Measurements from ENCODE around the gene KRTAP10-3.

KRTAP10-3 gene

DNA sequence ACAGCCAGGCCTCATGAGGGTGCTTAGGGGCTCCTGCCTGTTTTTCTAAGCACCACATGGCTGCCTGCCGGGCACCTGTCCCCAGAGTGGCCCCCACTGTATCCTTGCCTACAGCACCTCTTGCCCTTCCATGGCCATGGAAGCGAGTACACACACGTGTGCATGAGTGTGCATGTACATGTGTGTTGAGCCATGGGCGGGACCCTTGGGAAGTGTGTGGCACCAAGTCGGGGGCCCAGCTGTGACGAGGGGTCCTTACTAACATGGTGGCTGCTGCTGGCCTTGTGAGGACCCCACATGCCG, 44.4 kb downstream of the KRTAP10-3 start:
- DNase-seq (ENCODE audit: insufficient read length, low spot score) (no peak), FAIRE-seq (no peak)
- no peak for TF ChIP-seq POU2F2 (IDR thresholded peaks at IDR 0.05; ENCODE audit: low read depth, low read length)
- no peak for TF ChIP-seq POLR2A (IDR thresholded peaks at IDR 0.05; ENCODE audit: low read depth, low read length)
- TF ChIP-seq PAX5 (IDR thresholded peaks at IDR 0.05; ENCODE audit: insufficient read depth, low read length, severe bottlenecking): no peak
- no peak for TF ChIP-seq POLR2AphosphoS5 (IDR thresholded peaks at IDR 0.05; ENCODE audit: low read depth, low read length)
- TF ChIP-seq TAF1 (IDR thresholded peaks at IDR 0.05; ENCODE audit: low read depth, low read length): no peak
- no peak for TF ChIP-seq SPI1 (IDR thresholded peaks at IDR 0.05; ENCODE audit: low read depth, low read length)

DNA sequence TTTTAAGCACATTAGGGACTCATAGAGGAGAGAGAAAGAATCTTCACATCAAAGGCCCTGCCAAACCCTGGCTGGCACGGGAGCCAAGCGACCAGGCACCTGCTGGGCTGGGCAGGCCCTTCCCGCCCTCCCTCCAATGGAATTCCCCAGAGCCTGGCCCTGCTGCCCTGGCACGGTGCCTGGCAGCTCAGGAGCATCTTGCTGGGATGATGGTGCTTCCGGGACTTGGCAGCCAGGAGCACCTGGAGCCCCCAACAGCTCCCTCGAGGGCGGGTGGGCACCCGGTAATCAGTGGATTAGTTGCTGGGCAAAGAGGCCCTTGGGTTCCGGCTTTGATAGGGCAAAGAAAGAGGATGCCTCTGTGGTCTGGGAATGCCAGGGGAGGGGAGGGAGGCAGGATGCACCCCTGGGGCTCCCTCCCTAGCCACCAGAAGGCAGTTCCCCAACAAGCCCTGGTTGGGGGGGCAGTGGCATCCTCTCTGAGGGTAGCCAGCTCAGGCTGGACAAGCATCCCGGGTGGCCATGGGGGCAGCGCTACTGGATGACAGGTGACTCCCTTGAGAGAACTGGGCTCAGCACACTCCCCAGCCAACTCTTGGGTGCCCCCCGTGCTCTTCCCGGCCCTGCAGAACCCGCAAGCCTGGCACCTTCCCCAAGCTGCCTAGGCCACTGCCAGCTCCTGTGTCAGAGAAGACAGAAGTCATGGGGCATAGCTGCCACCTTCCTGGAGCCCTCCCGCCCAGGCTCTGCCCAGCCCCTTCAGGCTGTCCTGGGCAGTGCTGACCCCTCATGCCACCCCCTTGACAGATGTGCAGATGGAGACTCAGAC, 45.0 kb downstream of the KRTAP10-3 start:
- TF ChIP-seq POLR2A (IDR thresholded peaks at IDR 0.05; ENCODE audit: low read depth, low read length) (no peak), PAX5 (IDR thresholded peaks at IDR 0.05; ENCODE audit: insufficient read depth, low read length, severe bottlenecking) (no peak), TAF1 (IDR thresholded peaks at IDR 0.05; ENCODE audit: low read depth, low read length) (no peak), POU2F2 (IDR thresholded peaks at IDR 0.05; ENCODE audit: low read depth, low read length) (no peak), POLR2AphosphoS5 (IDR thresholded peaks at IDR 0.05; ENCODE audit: low read depth, low read length) (no peak), SPI1 (IDR thresholded peaks at IDR 0.05; ENCODE audit: low read depth, low read length) (no peak)
- FAIRE-seq (no peak), DNase-seq (ENCODE audit: insufficient read length, low spot score) (no peak)

GRCh38 chr21:44512496-44513388, 45.9 kb downstream of the KRTAP10-3 start:
- DNase-seq (ENCODE audit: insufficient read length, low spot score): no peak
- TF ChIP-seq SPI1 (IDR thresholded peaks at IDR 0.05; ENCODE audit: low read depth, low read length): no peak
- no peak for TF ChIP-seq PAX5 (IDR thresholded peaks at IDR 0.05; ENCODE audit: insufficient read depth, low read length, severe bottlenecking)
- no peak for TF ChIP-seq POU2F2 (IDR thresholded peaks at IDR 0.05; ENCODE audit: low read depth, low read length)
- no peak for TF ChIP-seq POLR2AphosphoS5 (IDR thresholded peaks at IDR 0.05; ENCODE audit: low read depth, low read length)
- no peak for TF ChIP-seq POLR2A (IDR thresholded peaks at IDR 0.05; ENCODE audit: low read depth, low read length)
- no peak for TF ChIP-seq TAF1 (IDR thresholded peaks at IDR 0.05; ENCODE audit: low read depth, low read length)
- FAIRE-seq: no peak

- FAIRE-seq: no peak
- TF ChIP-seq PAX5 (IDR thresholded peaks at IDR 0.05; ENCODE audit: insufficient read depth, low read length, severe bottlenecking): no peak
- no peak for TF ChIP-seq POLR2AphosphoS5 (IDR thresholded peaks at IDR 0.05; ENCODE audit: low read depth, low read length)
- no peak for TF ChIP-seq TAF1 (IDR thresholded peaks at IDR 0.05; ENCODE audit: low read depth, low read length)
- no peak for TF ChIP-seq POLR2A (IDR thresholded peaks at IDR 0.05; ENCODE audit: low read depth, low read length)
- no peak for TF ChIP-seq SPI1 (IDR thresholded peaks at IDR 0.05; ENCODE audit: low read depth, low read length)
- no peak for TF ChIP-seq POU2F2 (IDR thresholded peaks at IDR 0.05; ENCODE audit: low read depth, low read length)
- no peak for DNase-seq (ENCODE audit: insufficient read length, low spot score)
These were observed 46.7 kb downstream of the KRTAP10-3 start for GRCh38 chr21:44511938-44512275.

GRCh38 chr21:44511219-44511937, 47.2 kb downstream of the KRTAP10-3 start:
- FAIRE-seq (peak; percentile 74), DNase-seq (ENCODE audit: insufficient read length, low spot score) (no peak)
- TF ChIP-seq POU2F2 (IDR thresholded peaks at IDR 0.05; ENCODE audit: low read depth, low read length) (no peak), PAX5 (IDR thresholded peaks at IDR 0.05; ENCODE audit: insufficient read depth, low read length, severe bottlenecking) (no peak), SPI1 (IDR thresholded peaks at IDR 0.05; ENCODE audit: low read depth, low read length) (no peak), POLR2A (IDR thresholded peaks at IDR 0.05; ENCODE audit: low read depth, low read length) (no peak)

DNA sequence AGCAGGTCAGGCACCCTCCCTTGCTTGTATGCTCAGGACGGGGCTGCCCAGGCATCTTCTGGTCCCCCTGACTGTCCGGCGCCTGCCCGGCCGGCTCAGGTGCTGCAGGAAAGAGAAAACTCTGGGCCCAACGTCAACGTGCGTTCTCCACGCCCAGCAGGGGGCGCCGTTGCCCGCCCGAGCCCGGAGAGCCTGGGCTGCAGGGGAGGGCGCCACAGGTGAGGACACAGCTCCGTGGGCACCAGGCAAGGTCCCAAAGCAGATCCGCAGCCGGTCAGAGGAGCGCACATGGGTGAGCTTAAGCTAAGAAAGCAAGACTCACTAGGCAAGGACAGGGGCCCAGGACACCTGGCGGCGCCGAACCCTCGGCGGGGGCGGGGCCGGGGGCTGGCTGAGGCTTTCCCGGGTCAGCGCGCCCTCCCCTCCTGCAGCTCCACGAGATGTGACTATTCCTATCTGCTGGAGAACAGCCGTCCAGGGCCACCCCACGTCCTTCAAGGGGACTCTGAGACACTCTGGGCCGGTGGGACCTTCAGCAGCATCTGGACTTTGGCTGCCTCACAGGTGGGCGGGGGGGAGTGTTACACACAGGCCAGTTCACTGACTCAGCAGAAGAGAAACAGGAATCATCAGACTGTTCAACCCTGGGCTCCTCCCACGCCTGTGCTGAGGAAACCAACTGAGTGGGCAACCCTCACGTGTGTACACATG, 47.9 kb downstream of the KRTAP10-3 start:
- no peak for TF ChIP-seq POU2F2 (IDR thresholded peaks at IDR 0.05; ENCODE audit: low read depth, low read length)
- TF ChIP-seq TAF1 (IDR thresholded peaks at IDR 0.05; ENCODE audit: low read depth, low read length): no peak
- no peak for TF ChIP-seq SPI1 (IDR thresholded peaks at IDR 0.05; ENCODE audit: low read depth, low read length)
- FAIRE-seq (peak; percentile 88), DNase-seq (ENCODE audit: insufficient read length, low spot score) (peak; percentile 97)

DNA sequence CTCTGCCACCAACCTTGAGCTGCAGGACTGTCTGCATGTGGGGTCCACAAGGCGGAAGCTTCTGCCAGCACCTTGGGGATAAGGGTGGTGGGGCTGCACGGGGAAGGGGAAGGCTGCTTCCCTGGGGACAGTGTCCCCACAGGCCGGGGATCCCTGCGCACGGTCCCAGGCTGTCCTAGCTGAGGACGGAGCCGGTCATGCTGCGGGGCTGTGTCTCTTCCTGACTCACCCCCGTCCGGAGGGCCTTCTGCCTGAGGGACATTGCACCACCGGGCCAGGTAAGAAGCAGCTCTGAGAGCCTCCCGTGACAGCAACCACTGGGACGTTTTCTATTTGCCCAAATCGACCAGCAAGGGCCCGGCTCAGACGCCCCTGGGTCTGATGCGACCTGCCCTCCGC, 48.5 kb downstream of the KRTAP10-3 start:
- no peak for FAIRE-seq
- DNase-seq (ENCODE audit: insufficient read length, low spot score): no peak
- TF ChIP-seq POLR2A (IDR thresholded peaks at IDR 0.05; ENCODE audit: low read depth, low read length) (no peak), POLR2AphosphoS5 (IDR thresholded peaks at IDR 0.05; ENCODE audit: low read depth, low read length) (no peak), SPI1 (IDR thresholded peaks at IDR 0.05; ENCODE audit: low read depth, low read length) (no peak), POU2F2 (IDR thresholded peaks at IDR 0.05; ENCODE audit: low read depth, low read length) (no peak), PAX5 (IDR thresholded peaks at IDR 0.05; ENCODE audit: insufficient read depth, low read length, severe bottlenecking) (no peak), TAF1 (IDR thresholded peaks at IDR 0.05; ENCODE audit: low read depth, low read length) (no peak)

- no peak for TF ChIP-seq POU2F2 (IDR thresholded peaks at IDR 0.05; ENCODE audit: low read depth, low read length)
- TF ChIP-seq POLR2A (IDR thresholded peaks at IDR 0.05; ENCODE audit: low read depth, low read length): no peak
- TF ChIP-seq PAX5 (IDR thresholded peaks at IDR 0.05; ENCODE audit: insufficient read depth, low read length, severe bottlenecking): no peak
- TF ChIP-seq POLR2AphosphoS5 (IDR thresholded peaks at IDR 0.05; ENCODE audit: low read depth, low read length): no peak
- no peak for TF ChIP-seq SPI1 (IDR thresholded peaks at IDR 0.05; ENCODE audit: low read depth, low read length)
- no peak for TF ChIP-seq TAF1 (IDR thresholded peaks at IDR 0.05; ENCODE audit: low read depth, low read length)
- DNase-seq (ENCODE audit: insufficient read length, low spot score): no peak
- no peak for FAIRE-seq
These were observed 49.1 kb downstream of the KRTAP10-3 start for GRCh38 chr21:44509539-44509938.
